ENCODE results near the gene LDHB. TPM values are rescaled to one million over a fixed set of nuclear protein-coding genes. Genes with fewer than 3 reads are reported as not detected.
"Not testable (repeated sequence)": the region's sequence is repeated elsewhere in the genome, so short reads cannot be mapped to it uniquely, and the experiment has no call there.

Gene LDHB
- total RNA-seq, 3 donors from 2014 or later: 95.4 to 347 (median 252) TPM

DNA sequence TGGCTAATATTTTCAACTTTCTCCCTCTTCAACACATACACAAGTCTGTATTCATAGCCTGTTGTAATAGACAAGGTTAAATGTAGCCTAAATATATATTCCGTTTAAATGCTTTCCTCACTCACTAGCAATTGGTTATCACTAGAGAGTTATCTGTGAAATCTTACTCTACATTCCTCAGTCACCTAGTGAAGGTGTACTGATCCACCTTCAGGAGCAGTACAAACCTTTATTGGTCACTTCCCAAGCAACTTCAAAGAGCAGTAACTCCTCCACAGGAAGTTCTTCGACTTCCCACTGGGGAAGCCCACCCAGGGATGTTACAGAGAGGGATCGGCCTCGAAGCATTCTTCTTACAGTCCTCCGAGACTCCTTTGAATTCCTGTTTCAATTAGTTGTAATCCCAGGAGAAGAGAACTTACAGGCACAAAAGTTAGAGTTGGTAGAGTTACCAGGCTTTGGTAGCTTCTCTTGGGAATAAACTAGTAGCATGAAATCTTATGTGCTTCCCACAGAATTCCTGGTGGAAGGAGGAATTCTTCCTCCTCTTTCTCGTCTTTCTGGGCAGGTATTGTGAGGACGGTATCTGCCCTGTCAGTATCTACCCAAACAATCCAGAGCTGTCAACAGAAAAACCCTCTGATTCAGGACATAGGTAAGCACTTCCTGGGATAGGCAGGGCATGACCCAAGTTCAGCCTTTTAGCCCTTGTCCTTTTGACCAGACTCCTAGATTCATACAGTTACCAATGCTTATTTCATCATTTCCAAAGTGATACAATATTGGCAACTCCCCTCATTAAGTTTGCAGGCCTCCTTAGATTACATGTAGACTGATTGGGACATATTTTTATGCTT is 53.2 kb downstream of the LDHB start, which contains the start of gene GYS2:
Gene GYS2 (minus strand): TSS at position 603 of the 857 bp plus-strand sequence. CDS start 255 bp downstream, at position 348.
- no peak within 1 kb of the TSS for H3K4me3 ChIP-seq
- ATAC-seq (no peak), DNase-seq (no peak)
- no peaks in the 10 kb centered on the region for H3K9me3 ChIP-seq
- no peaks in the 10 kb centered on the region for H3K4me1 ChIP-seq (ENCODE audit: low read depth)
- intact Hi-C loops (cut with DNase I, micrococcal nuclease): loop anchor here in 1 of 2 donors (5.0 kb wide), 1 partner anchor 78 kb away; no protein-coding TSS in a partner anchor
- H3K36me3 ChIP-seq (ENCODE audit: low read depth): no peaks in the 10 kb centered on the region
- TF ChIP-seq, protein P1, sequence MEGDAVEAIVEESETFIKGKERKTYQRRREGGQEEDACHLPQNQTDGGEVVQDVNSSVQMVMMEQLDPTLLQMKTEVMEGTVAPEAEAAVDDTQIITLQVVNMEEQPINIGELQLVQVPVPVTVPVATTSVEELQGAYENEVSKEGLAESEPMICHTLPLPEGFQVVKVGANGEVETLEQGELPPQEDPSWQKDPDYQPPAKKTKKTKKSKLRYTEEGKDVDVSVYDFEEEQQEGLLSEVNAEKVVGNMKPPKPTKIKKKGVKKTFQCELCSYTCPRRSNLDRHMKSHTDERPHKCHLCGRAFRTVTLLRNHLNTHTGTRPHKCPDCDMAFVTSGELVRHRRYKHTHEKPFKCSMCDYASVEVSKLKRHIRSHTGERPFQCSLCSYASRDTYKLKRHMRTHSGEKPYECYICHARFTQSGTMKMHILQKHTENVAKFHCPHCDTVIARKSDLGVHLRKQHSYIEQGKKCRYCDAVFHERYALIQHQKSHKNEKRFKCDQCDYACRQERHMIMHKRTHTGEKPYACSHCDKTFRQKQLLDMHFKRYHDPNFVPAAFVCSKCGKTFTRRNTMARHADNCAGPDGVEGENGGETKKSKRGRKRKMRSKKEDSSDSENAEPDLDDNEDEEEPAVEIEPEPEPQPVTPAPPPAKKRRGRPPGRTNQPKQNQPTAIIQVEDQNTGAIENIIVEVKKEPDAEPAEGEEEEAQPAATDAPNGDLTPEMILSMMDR (IDR thresholded peaks at IDR 0.05): no peak

DNA sequence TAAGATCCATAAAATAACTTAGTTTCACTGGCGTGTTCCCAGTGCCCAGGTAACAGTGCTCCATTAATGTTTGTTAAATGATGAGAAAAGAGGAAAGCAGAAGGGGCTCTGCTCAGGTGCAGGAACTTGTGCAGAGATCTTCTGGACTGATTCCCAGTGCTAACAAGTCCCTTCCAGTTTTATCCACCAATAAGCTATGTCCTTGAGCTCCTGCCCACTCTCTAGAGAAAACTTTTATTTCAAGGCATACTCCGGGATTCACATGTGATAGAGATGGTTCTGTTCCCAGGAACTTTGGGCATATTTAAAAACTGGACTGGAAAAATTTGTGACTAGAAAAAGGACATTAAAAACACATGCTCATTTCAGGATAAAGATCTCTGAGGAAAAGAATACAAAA is 54.9 kb downstream of the LDHB start:
- ATAC-seq: no peak
- DNase-seq: no peak
- no peaks in the 10 kb centered on the region for H3K9me3 ChIP-seq
- H3K4me3 ChIP-seq: no peak overlapping the region
- no peaks in the 10 kb centered on the region for H3K36me3 ChIP-seq (ENCODE audit: low read depth)
- intact Hi-C loops (cut with DNase I, micrococcal nuclease): no loop called here
- no peaks in the 10 kb centered on the region for H3K4me1 ChIP-seq (ENCODE audit: low read depth)
- TF ChIP-seq, protein P1 (IDR thresholded peaks at IDR 0.05): no peak

DNA sequence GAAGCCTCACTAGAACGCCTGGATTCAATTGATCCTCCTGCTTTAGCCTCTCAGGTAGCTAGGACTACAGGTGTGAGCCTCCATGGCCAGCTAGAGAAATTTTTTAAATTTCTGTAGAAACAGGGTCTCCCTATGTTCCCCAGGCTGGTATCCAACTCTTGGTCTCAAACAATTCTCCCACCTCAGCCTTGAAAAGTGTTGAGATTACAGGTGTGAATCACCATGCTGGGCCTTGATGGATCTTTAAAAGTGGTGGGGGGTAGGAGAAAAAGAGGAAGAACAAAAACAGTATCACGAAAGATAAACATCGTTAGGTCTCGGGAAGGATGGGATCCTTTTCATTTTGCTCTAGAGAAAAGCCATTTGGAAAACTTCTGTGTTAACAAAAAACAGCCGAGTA is 57.4 kb downstream of the LDHB start:
- TF ChIP-seq, protein P1 (IDR thresholded peaks at IDR 0.05): no peak
- no peak for ATAC-seq
- Histone ChIP-seq H3K4me3 (no peak overlapping the region), H3K36me3 (ENCODE audit: low read depth) (no peaks in the 10 kb centered on the region), H3K9me3 (no peaks in the 10 kb centered on the region), H3K4me1 (ENCODE audit: low read depth) (no peaks in the 10 kb centered on the region)
- intact Hi-C loops (cut with DNase I, micrococcal nuclease): no loop called here
- DNase-seq: no peak

DNA sequence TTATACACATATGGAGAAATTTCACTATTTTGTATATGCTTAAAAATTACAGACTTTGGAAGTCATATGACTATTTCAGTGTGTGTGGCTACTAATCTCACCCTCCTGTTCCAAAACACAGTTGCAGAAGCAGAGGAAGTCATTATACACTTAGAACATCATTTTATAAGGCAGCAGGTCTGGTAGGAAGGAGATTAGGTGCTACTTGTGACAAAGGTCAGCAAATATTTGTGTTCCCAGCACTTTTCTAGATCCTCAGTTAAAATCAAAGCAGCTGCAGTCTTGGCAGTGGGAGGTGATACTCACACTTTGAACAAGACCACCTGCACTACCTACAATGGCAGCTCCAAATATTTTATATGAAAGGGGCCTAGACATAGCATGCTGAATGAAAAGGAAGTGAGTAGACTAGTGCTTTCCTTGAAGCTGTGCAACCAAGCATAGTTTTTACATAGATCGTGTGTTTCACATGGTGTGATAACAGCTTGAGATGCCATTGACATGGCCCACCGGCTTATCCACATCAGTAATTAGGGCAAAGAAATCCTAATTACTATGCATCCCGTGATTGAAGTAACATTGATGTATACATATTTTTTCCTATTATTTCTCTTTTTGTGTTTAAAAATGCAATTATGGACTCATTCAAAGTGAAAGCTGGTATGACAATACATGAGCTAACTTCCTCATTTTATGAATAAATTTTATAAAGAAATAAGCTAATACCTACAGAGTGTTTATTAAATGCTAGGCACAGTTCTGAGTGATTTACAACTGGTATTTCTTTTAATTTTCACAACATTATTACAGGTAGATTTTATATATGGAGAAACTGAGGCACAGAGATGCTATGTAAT is 58.3 kb downstream of the LDHB start:
- DNase-seq (no peak), ATAC-seq (no peak)
- Histone ChIP-seq H3K4me1 (ENCODE audit: low read depth) (no peaks in the 10 kb centered on the region), H3K4me3 (no peak overlapping the region), H3K9me3 (no peaks in the 10 kb centered on the region), H3K36me3 (ENCODE audit: low read depth) (no peaks in the 10 kb centered on the region)
- intact Hi-C loops (cut with DNase I, micrococcal nuclease): no loop called here
- TF ChIP-seq, protein P1 (IDR thresholded peaks at IDR 0.05): no peak

DNA sequence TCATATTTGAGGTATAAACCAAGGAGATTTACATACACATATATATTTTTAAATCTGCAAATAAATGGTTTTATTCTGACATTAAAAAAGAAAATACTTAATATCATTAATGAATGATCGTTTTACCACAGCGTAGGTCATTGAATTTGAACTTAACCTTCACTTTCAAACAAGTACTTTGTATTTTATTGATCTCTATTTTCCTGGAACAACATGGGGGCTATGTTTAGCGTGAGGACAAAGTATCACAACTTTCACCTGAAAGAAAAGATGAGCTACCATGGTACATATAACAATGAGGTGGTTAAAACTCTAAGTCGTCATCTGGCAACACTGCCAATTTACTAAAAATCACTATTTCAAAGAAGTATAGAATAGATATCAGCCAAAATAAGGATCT is 59.0 kb downstream of the LDHB start:
- TF ChIP-seq, protein P1 (IDR thresholded peaks at IDR 0.05): no peak
- H3K9me3 ChIP-seq: no peaks in the 10 kb centered on the region
- H3K36me3 ChIP-seq (ENCODE audit: low read depth): no peaks in the 10 kb centered on the region
- DNase-seq (no peak), ATAC-seq (no peak)
- intact Hi-C loops (cut with DNase I, micrococcal nuclease): no loop called here
- no peak overlapping the region for H3K4me3 ChIP-seq
- H3K4me1 ChIP-seq (ENCODE audit: low read depth): no peaks in the 10 kb centered on the region

DNA sequence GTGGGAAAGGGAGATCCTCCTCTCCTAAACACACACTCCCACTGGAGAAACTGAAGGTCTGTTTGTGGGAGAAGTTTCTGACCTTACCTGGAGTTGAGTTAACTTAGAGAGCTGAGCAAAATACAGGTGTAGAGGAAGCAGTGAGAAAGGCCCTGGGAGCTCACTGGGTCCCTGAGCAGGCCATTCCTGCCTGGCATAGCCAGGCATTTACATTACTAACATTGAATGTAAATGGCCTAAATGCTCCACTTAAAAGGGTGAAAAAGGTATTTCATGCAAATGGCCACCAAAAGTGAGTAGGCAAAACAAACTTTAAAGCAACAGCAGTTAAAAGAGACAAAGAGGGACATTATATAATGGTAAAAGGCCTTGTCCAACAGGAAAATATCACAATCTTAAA is 62.3 kb downstream of the LDHB start:
- intact Hi-C loops (cut with DNase I, micrococcal nuclease); ATAC-seq; DNase-seq; H3K36me3 ChIP-seq (ENCODE audit: low read depth); H3K9me3 ChIP-seq; H3K4me3 ChIP-seq; H3K4me1 ChIP-seq (ENCODE audit: low read depth): not testable (repeated sequence)

Data from mucosa of descending colon (tissue), 3 donors.